Effector memory CD4-positive, alpha-beta T cell (primary cell): ENCODE results near the gene ARHGAP42.

Source experiments
- DNase-seq, 3 donors: peaks; one replicate each; pipeline ENCODE4 v3.0.0-alpha.2; 2020
- H3K27ac ChIP-seq: 2 replicates; pipeline ENCODE4 v1.7.0; 2013; ENCODE audit warnings: mild to moderate bottlenecking, low read length, moderate library complexity; ENCODE audit not compliant: insufficient read depth, poor library complexity, severe bottlenecking
- H3K27me3 ChIP-seq: replicated peaks from 2 replicates; pipeline ENCODE4 v1.7.0; 2013; ENCODE audit warnings: mild to moderate bottlenecking, low read length; ENCODE audit not compliant: insufficient read depth, control insufficient read depth, poor library complexity, severe bottlenecking
- H3K36me3 ChIP-seq: 2 replicates; pipeline ENCODE4 v1.7.0; 2013; ENCODE audit warnings: mild to moderate bottlenecking, low read length, moderate library complexity; ENCODE audit not compliant: control insufficient read depth, insufficient read depth
- H3K4me1 ChIP-seq: 2 replicates; pipeline ENCODE4 v1.7.0; 2013; ENCODE audit warnings: low read length, mild to moderate bottlenecking; ENCODE audit not compliant: control insufficient read depth, insufficient read depth, poor library complexity, severe bottlenecking
- H3K4me3 ChIP-seq: 2 replicates; pipeline ENCODE4 v1.7.0; 2013; ENCODE audit warnings: low read length, low read depth, mild to moderate bottlenecking; ENCODE audit not compliant: insufficient read depth, poor library complexity, severe bottlenecking
- H3K9me3 ChIP-seq: 2 replicates; pipeline ENCODE4 v1.7.0; 2013; ENCODE audit warnings: mild to moderate bottlenecking, low read length, moderate library complexity; ENCODE audit not compliant: control insufficient read depth

ARHGAP42 gene

GRCh38 chr11:100870138-100870537 lies 183.1 kb downstream of the ARHGAP42 start:
- Histone ChIP-seq H3K27ac (no peak overlapping the region), H3K4me1 (no peaks in the 10 kb centered on the region), H3K4me3 (no peak overlapping the region), H3K9me3 (no peaks in the 10 kb centered on the region), H3K27me3 (no peaks in the 10 kb centered on the region), H3K36me3 (no peaks in the 10 kb centered on the region)
- no peak for DNase-seq

- H3K36me3 ChIP-seq = no peaks in the 10 kb centered on the region
- DNase-seq = no peak
- no peaks in the 10 kb centered on the region for H3K27me3 ChIP-seq
- no peak overlapping the region for H3K27ac ChIP-seq
- H3K9me3 ChIP-seq = no peaks in the 10 kb centered on the region
- no peak overlapping the region for H3K4me3 ChIP-seq
- H3K4me1 ChIP-seq = no peaks in the 10 kb centered on the region
Measured at GRCh38 chr11:100872951-100873740, 186.1 kb downstream of the ARHGAP42 start.

GRCh38 chr11:100874203-100874602 lies 187.1 kb downstream of the ARHGAP42 start:
- Histone ChIP-seq H3K27ac (no peak overlapping the region), H3K4me1 (no peaks in the 10 kb centered on the region), H3K4me3 (no peak overlapping the region), H3K36me3 (no peaks in the 10 kb centered on the region), H3K9me3 (no peaks in the 10 kb centered on the region), H3K27me3 (no peaks in the 10 kb centered on the region)
- DNase-seq = no peak

GRCh38 chr11:100875521-100875869 lies 188.4 kb downstream of the ARHGAP42 start:
- DNase-seq = no peak
- no peaks in the 10 kb centered on the region for H3K36me3 ChIP-seq
- H3K9me3 ChIP-seq = no peaks in the 10 kb centered on the region
- H3K27ac ChIP-seq = no peak overlapping the region
- no peaks in the 10 kb centered on the region for H3K4me1 ChIP-seq
- no peak overlapping the region for H3K4me3 ChIP-seq
- H3K27me3 ChIP-seq = no peaks in the 10 kb centered on the region

- H3K27ac ChIP-seq = no peak overlapping the region
- no peak for DNase-seq
- no peaks in the 10 kb centered on the region for H3K4me1 ChIP-seq
- no peaks in the 10 kb centered on the region for H3K9me3 ChIP-seq
- H3K36me3 ChIP-seq = no peaks in the 10 kb centered on the region
- H3K4me3 ChIP-seq = no peak overlapping the region
- no peaks in the 10 kb centered on the region for H3K27me3 ChIP-seq
Measured at GRCh38 chr11:100876815-100877520, 189.9 kb downstream of the ARHGAP42 start.

- Histone ChIP-seq H3K36me3 (no peaks in the 10 kb centered on the region), H3K27ac (no peak overlapping the region), H3K27me3 (no peaks in the 10 kb centered on the region), H3K9me3 (no peaks in the 10 kb centered on the region), H3K4me3 (no peak overlapping the region), H3K4me1 (no peaks in the 10 kb centered on the region)
- no peak for DNase-seq
Measured at GRCh38 chr11:100878474-100878873, 191.4 kb downstream of the ARHGAP42 start.

- H3K9me3 ChIP-seq = no peaks in the 10 kb centered on the region
- H3K27ac ChIP-seq = no peak overlapping the region
- no peak for DNase-seq
- no peak overlapping the region for H3K4me3 ChIP-seq
- no peaks in the 10 kb centered on the region for H3K36me3 ChIP-seq
- H3K27me3 ChIP-seq = no peaks in the 10 kb centered on the region
- H3K4me1 ChIP-seq = no peaks in the 10 kb centered on the region
Measured at GRCh38 chr11:100882957-100883356, 195.9 kb downstream of the ARHGAP42 start.

- Histone ChIP-seq H3K4me1 (no peaks in the 10 kb centered on the region), H3K36me3 (no peaks in the 10 kb centered on the region)
- no peak for DNase-seq
Measured at GRCh38 chr11:100883830-100884229, 196.7 kb downstream of the ARHGAP42 start.

GRCh38 chr11:100887659-100888058 lies 200.6 kb downstream of the ARHGAP42 start:
- no peaks in the 10 kb centered on the region for H3K9me3 ChIP-seq
- H3K27me3 ChIP-seq = no peaks in the 10 kb centered on the region
- no peak for DNase-seq
- H3K4me1 ChIP-seq = no peaks in the 10 kb centered on the region
- H3K27ac ChIP-seq = no peak overlapping the region
- H3K36me3 ChIP-seq = no peaks in the 10 kb centered on the region
- H3K4me3 ChIP-seq = no peak overlapping the region

More at GRCh38 chr11:100883830-100884229, 196.7 kb downstream of the ARHGAP42 start:
- Histone ChIP-seq H3K4me3 (no peak overlapping the region), H3K27ac (no peak overlapping the region), H3K9me3 (no peaks in the 10 kb centered on the region), H3K27me3 (no peaks in the 10 kb centered on the region)

GRCh38 chr11:100888836-100889235 lies 201.7 kb downstream of the ARHGAP42 start:
- H3K27ac ChIP-seq = no peak overlapping the region
- H3K9me3 ChIP-seq = no peaks in the 10 kb centered on the region
- H3K27me3 ChIP-seq = no peaks in the 10 kb centered on the region
- DNase-seq = no peak
- H3K4me1 ChIP-seq = no peaks in the 10 kb centered on the region
- no peak overlapping the region for H3K4me3 ChIP-seq
- no peaks in the 10 kb centered on the region for H3K36me3 ChIP-seq
